Vagina (tissue), 2 donors: Measurements from ENCODE around the gene FOXC2. TPM values are rescaled to one million over a fixed set of nuclear protein-coding genes. Genes with fewer than 3 reads are reported as not detected.

Experiments
- DNase-seq, 2 donors: peaks; one replicate each; pipeline ENCODE4 v3.0.0-alpha.2; 2017; ENCODE audit errors: extremely low spot score in 2 of 2
- H3K27ac ChIP-seq: fragments of 200-600 bp; sonication (generic); one replicate; pipeline ENCODE4 v1.5.1; 2019
- H3K27me3 ChIP-seq: fragments of 200-600 bp; sonication (generic); one replicate; pipeline ENCODE4 v1.5.1; 2019
- H3K36me3 ChIP-seq, 2 donors: fragments of 200-600 bp; sonication (generic); one replicate each; pipeline ENCODE4 v1.5.1; 2017 to 2019
- H3K4me1 ChIP-seq: fragments of 200-600 bp; sonication (generic); one replicate; pipeline ENCODE4 v1.5.1; 2019
- H3K4me3 ChIP-seq, 2 donors: fragments of 200-600 bp; sonication (generic); 1 replicate in 1 of 2; 2 replicates in 1 of 2; pipeline ENCODE4 v1.5.1; 2016 to 2019
- H3K9me3 ChIP-seq: fragments of 200-600 bp; sonication (generic); one replicate; pipeline ENCODE4 v1.5.1; 2019
- POLR2A ChIP-seq, 2 donors: fragments of 450-650 bp; IDR thresholded peaks; one replicate each; pipeline ENCODE4 v1.6.1; 2017; ENCODE audit warnings: antibody characterized with exemption in 2 of 2, mild to moderate bottlenecking in 2 of 2, moderate library complexity in 2 of 2
- POLR2AphosphoS5 ChIP-seq, 2 donors: sonication (generic); formaldehyde crosslinking; IDR thresholded peaks; one replicate each; pipeline ENCODE4 v1.9.0; 2017; ENCODE audit warnings: antibody characterized with exemption in 2 of 2, mild to moderate bottlenecking in 2 of 2, low read depth in 1 of 2; ENCODE audit not compliant: insufficient read depth in 1 of 2
- intact Hi-C: fragments of 100-400 bp; cut with DNase I; formaldehyde crosslinking; loops from one replicate; pipeline ENCODE4 v1.15.1; 2023
- total RNA-seq: library from RNA; depleted of rRNA; stranded (reverse); fragments of >200 nt; gene quantifications from one replicate; pipeline ENCODE4 v1.2.3, GENCODE V29; 2016
- TF ChIP-seq, protein P1 (sequence below), 3 experiments: fragments of 450-650 bp in 2 of 3; fragments of 200-600 bp in 1 of 3; sonication (generic) in 1 of 3; IDR thresholded peaks; one replicate each; pipeline ENCODE4 v1.5.1; 2017 to 2019; ENCODE audit warnings: antibody characterized with exemption in 3 of 3, mild to moderate bottlenecking in 2 of 3, moderate library complexity in 2 of 3

Gene FOXC2
- total RNA-seq, 1 donor from 2014 or later: 2.7 TPM

GRCh38 chr16:86555704-86556075 is 10.9 kb upstream of the FOXC2 start:
- Histone ChIP-seq H3K27ac (no peak overlapping the region), H3K27me3 (no peaks in the 10 kb centered on the region), H3K4me1 (peaks cover 23% of the 10 kb centered on the region), H3K4me3 (peak overlapping the region; percentile 80 to 91), H3K9me3 (no peaks in the 10 kb centered on the region), H3K36me3 (no peaks in the 10 kb centered on the region)
- DNase-seq: no peak
- TF ChIP-seq, protein P1, sequence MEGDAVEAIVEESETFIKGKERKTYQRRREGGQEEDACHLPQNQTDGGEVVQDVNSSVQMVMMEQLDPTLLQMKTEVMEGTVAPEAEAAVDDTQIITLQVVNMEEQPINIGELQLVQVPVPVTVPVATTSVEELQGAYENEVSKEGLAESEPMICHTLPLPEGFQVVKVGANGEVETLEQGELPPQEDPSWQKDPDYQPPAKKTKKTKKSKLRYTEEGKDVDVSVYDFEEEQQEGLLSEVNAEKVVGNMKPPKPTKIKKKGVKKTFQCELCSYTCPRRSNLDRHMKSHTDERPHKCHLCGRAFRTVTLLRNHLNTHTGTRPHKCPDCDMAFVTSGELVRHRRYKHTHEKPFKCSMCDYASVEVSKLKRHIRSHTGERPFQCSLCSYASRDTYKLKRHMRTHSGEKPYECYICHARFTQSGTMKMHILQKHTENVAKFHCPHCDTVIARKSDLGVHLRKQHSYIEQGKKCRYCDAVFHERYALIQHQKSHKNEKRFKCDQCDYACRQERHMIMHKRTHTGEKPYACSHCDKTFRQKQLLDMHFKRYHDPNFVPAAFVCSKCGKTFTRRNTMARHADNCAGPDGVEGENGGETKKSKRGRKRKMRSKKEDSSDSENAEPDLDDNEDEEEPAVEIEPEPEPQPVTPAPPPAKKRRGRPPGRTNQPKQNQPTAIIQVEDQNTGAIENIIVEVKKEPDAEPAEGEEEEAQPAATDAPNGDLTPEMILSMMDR (IDR thresholded peaks at IDR 0.05): no peak
- TF ChIP-seq POLR2AphosphoS5 (IDR thresholded peaks at IDR 0.05; ENCODE audit: insufficient read depth in 1 of 2, low read depth in 1 of 2): no peak
- no peak for TF ChIP-seq POLR2A (IDR thresholded peaks at IDR 0.05)
- intact Hi-C loops: no loop called here

- H3K4me3 ChIP-seq: no peak overlapping the region
- no peaks in the 10 kb centered on the region for H3K9me3 ChIP-seq
- H3K27ac ChIP-seq: no peak overlapping the region
- intact Hi-C loops: no loop called here
- H3K36me3 ChIP-seq: no peaks in the 10 kb centered on the region
- DNase-seq: no peak
- TF ChIP-seq POLR2AphosphoS5 (IDR thresholded peaks at IDR 0.05; ENCODE audit: insufficient read depth in 1 of 2, low read depth in 1 of 2): no peak
- TF ChIP-seq, protein P1 (IDR thresholded peaks at IDR 0.05): no peak
- no peak for TF ChIP-seq POLR2A (IDR thresholded peaks at IDR 0.05)
- H3K4me1 ChIP-seq: peaks cover 23% of the 10 kb centered on the region
- H3K27me3 ChIP-seq: no peaks in the 10 kb centered on the region
These were observed 10.1 kb upstream of the FOXC2 start for GRCh38 chr16:86556576-86556975.

GRCh38 chr16:86557587-86557986 is 9.0 kb upstream of the FOXC2 start:
- no peak overlapping the region for H3K27ac ChIP-seq
- H3K4me3 ChIP-seq: no peak overlapping the region
- H3K36me3 ChIP-seq: no peaks in the 10 kb centered on the region
- DNase-seq: no peak
- no peaks in the 10 kb centered on the region for H3K27me3 ChIP-seq
- no peak for TF ChIP-seq POLR2AphosphoS5 (IDR thresholded peaks at IDR 0.05; ENCODE audit: insufficient read depth in 1 of 2, low read depth in 1 of 2)
- TF ChIP-seq, protein P1 (IDR thresholded peaks at IDR 0.05): no peak
- TF ChIP-seq POLR2A (IDR thresholded peaks at IDR 0.05): no peak
- intact Hi-C loops: no loop called here
- no peaks in the 10 kb centered on the region for H3K9me3 ChIP-seq
- H3K4me1 ChIP-seq: peaks cover 23% of the 10 kb centered on the region

GRCh38 chr16:86558355-86559193 is 8.1 kb upstream of the FOXC2 start:
- TF ChIP-seq, protein P1 (IDR thresholded peaks at IDR 0.05): no peak
- TF ChIP-seq POLR2AphosphoS5 (IDR thresholded peaks at IDR 0.05; ENCODE audit: insufficient read depth in 1 of 2, low read depth in 1 of 2): no peak
- TF ChIP-seq POLR2A (IDR thresholded peaks at IDR 0.05): no peak
- Histone ChIP-seq H3K9me3 (no peaks in the 10 kb centered on the region), H3K36me3 (no peaks in the 10 kb centered on the region), H3K27ac (no peak overlapping the region), H3K27me3 (peaks cover 2% of the 10 kb centered on the region), H3K4me3 (no peak overlapping the region), H3K4me1 (peaks cover 19% of the 10 kb centered on the region)
- intact Hi-C loops: no loop called here
- no peak for DNase-seq

DNA sequence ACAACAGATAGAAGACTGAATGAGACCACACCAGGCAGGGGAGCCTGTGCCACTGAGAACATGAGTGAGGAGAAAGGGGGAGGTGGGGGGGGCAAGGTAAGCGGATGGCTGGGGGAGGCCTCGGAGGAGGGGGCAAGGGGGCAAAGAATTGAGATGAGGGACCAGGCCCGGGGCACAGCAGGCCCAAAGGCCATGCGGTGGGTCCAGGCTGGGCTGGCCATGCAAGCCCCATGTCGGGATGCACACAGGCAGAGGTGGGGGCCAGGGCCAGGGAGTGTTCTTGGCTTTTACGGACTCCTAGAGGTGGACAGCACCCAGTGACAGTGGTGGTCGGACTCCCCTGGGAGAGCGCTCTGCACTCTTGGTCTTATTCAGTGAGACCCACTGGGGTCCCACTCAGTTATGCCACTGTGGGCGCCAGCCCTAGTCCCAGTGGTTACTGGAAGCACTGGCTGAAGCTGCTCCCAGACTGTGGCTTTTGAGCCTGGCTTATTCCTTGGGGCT is 6.8 kb upstream of the FOXC2 start:
- no peak overlapping the region for H3K27ac ChIP-seq
- TF ChIP-seq POLR2A (IDR thresholded peaks at IDR 0.05) (no peak), POLR2AphosphoS5 (IDR thresholded peaks at IDR 0.05; ENCODE audit: insufficient read depth in 1 of 2, low read depth in 1 of 2) (no peak)
- TF ChIP-seq, protein P1 (IDR thresholded peaks at IDR 0.05): no peak
- H3K27me3 ChIP-seq: peaks cover 3% of the 10 kb centered on the region
- peaks cover 16% of the 10 kb centered on the region for H3K4me1 ChIP-seq
- intact Hi-C loops: no loop called here
- no peaks in the 10 kb centered on the region for H3K36me3 ChIP-seq
- no peak for DNase-seq
- no peak overlapping the region for H3K4me3 ChIP-seq
- no peaks in the 10 kb centered on the region for H3K9me3 ChIP-seq
